HEK293 (cell line): ENCODE data around the gene SYNPR.

Experiments
- ZBTB20 ChIP-seq: fragments of 450-650 bp; formaldehyde crosslinking; IDR thresholded peaks from 2 replicates; pipeline ENCODE4 v1.5.1; 2016; ENCODE audit warnings: missing biosample characterization, missing genetic modification characterization
- ZFHX2 ChIP-seq: fragments of 450-650 bp; formaldehyde crosslinking; conservative IDR thresholded peaks from 2 replicates; pipeline ENCODE4 v1.5.1; 2016; ENCODE audit warnings: missing biosample characterization, missing genetic modification characterization
- ZNF133 ChIP-seq: fragments of 450-650 bp; formaldehyde crosslinking; IDR thresholded peaks from 2 replicates; pipeline ENCODE4 v1.5.1; 2016; ENCODE audit warnings: missing biosample characterization, missing genetic modification characterization
- ZNF274 ChIP-seq, 2 experiments: fragments of 200-500 bp in 1 of 2; fragments of 450-650 bp in 1 of 2; sonication (Bioruptor generic) in 1 of 2; formaldehyde crosslinking in 1 of 2; IDR thresholded peaks; 2 replicates each; pipeline versions ENCODE4 v1.5.1 to v1.6.1; 2014 to 2016; ENCODE audit warnings: borderline replicate concordance in 1 of 2, inconsistent platforms in 1 of 2, low read length in 1 of 2, missing biosample characterization in 1 of 2, missing genetic modification characterization in 1 of 2
- ZNF37A ChIP-seq: fragments of 450-650 bp; IDR thresholded peaks from 2 replicates; pipeline ENCODE4 v1.5.1; 2018; ENCODE audit warnings: missing biosample characterization, missing genetic modification characterization
- ZNF670 ChIP-seq: fragments of 450-650 bp; formaldehyde crosslinking; IDR thresholded peaks from 2 replicates; pipeline ENCODE4 v1.5.1; 2016; ENCODE audit warnings: missing biosample characterization, missing genetic modification characterization, low read depth
- ZNF830 ChIP-seq: fragments of 450-650 bp; IDR thresholded peaks from 2 replicates; pipeline ENCODE4 v1.5.0; 2018; ENCODE audit warnings: missing biosample characterization, missing genetic modification characterization, low read depth, mild to moderate bottlenecking, moderate library complexity
- TF ChIP-seq, protein P1 (sequence below): fragments of 450-650 bp; formaldehyde crosslinking; IDR thresholded peaks from 2 replicates; pipeline ENCODE4 v1.5.1; 2016; ENCODE audit warnings: missing biosample characterization, missing genetic modification characterization
- TF ChIP-seq, protein P2 (sequence below): fragments of 450-650 bp; formaldehyde crosslinking; IDR thresholded peaks from 2 replicates; pipeline ENCODE4 v1.5.1; 2017; ENCODE audit warnings: missing biosample characterization, missing genetic modification characterization
- TF ChIP-seq, protein P3 (sequence below): fragments of 450-650 bp; formaldehyde crosslinking; IDR thresholded peaks from 2 replicates; pipeline ENCODE4 v1.5.1; 2016; ENCODE audit warnings: missing biosample characterization, missing genetic modification characterization

DNA sequence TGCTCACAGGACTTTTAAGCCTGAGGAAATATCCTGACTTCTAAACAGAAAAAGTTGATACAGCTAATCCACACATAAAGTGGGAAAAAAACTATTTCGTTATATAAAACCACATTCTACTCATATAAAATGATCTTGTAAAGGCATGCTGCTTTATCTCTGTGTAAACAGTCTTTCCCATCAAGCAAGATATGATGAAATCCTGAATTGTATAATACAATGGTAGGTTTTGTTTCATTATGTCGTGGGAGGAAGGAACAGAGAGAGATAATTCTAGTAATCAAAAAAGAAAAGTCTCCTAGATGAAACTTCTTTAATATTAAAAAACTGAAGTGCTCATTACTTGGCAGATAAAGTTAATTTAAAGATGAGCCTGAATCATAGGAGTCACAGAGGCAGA is 281.8 kb downstream of the SYNPR start:
- TF ChIP-seq, protein P1, sequence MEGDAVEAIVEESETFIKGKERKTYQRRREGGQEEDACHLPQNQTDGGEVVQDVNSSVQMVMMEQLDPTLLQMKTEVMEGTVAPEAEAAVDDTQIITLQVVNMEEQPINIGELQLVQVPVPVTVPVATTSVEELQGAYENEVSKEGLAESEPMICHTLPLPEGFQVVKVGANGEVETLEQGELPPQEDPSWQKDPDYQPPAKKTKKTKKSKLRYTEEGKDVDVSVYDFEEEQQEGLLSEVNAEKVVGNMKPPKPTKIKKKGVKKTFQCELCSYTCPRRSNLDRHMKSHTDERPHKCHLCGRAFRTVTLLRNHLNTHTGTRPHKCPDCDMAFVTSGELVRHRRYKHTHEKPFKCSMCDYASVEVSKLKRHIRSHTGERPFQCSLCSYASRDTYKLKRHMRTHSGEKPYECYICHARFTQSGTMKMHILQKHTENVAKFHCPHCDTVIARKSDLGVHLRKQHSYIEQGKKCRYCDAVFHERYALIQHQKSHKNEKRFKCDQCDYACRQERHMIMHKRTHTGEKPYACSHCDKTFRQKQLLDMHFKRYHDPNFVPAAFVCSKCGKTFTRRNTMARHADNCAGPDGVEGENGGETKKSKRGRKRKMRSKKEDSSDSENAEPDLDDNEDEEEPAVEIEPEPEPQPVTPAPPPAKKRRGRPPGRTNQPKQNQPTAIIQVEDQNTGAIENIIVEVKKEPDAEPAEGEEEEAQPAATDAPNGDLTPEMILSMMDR: no peak
- TF ChIP-seq, protein P2, sequence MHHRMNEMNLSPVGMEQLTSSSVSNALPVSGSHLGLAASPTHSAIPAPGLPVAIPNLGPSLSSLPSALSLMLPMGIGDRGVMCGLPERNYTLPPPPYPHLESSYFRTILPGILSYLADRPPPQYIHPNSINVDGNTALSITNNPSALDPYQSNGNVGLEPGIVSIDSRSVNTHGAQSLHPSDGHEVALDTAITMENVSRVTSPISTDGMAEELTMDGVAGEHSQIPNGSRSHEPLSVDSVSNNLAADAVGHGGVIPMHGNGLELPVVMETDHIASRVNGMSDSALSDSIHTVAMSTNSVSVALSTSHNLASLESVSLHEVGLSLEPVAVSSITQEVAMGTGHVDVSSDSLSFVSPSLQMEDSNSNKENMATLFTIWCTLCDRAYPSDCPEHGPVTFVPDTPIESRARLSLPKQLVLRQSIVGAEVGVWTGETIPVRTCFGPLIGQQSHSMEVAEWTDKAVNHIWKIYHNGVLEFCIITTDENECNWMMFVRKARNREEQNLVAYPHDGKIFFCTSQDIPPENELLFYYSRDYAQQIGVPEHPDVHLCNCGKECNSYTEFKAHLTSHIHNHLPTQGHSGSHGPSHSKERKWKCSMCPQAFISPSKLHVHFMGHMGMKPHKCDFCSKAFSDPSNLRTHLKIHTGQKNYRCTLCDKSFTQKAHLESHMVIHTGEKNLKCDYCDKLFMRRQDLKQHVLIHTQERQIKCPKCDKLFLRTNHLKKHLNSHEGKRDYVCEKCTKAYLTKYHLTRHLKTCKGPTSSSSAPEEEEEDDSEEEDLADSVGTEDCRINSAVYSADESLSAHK (tag by site-specific recombination): no peak
- TF ChIP-seq, protein P3, sequence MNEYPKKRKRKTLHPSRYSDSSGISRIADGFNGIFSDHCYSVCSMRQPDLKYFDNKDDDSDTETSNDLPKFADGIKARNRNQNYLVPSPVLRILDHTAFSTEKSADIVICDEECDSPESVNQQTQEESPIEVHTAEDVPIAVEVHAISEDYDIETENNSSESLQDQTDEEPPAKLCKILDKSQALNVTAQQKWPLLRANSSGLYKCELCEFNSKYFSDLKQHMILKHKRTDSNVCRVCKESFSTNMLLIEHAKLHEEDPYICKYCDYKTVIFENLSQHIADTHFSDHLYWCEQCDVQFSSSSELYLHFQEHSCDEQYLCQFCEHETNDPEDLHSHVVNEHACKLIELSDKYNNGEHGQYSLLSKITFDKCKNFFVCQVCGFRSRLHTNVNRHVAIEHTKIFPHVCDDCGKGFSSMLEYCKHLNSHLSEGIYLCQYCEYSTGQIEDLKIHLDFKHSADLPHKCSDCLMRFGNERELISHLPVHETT (tag by site-specific recombination): no peak
- TF ChIP-seq ZFHX2 (tag by site-specific recombination) (no peak), ZNF670 (tag by site-specific recombination) (no peak), ZNF37A (no peak), ZNF830 (tag by site-specific recombination) (no peak), ZNF274 (IDR thresholded peaks at IDR 0.05; ENCODE audit: low read length) (no peak), ZNF274 (tag by site-specific recombination; IDR thresholded peaks at IDR 0.05; ENCODE audit: borderline replicate concordance) (no peak), ZNF133 (tag by site-specific recombination) (no peak), ZBTB20 (tag by site-specific recombination) (no peak)
